ENCODE measurements around the gene COL8A2. TPM values are rescaled to one million over a fixed set of nuclear protein-coding genes. Genes with fewer than 3 reads are reported as not detected.

The COL8A2 gene
- total RNA-seq, 2 experiments from 2014 or later, result not detected

GRCh38 chr1:36144413-36144812 lies 19.4 kb upstream of the COL8A2 start:
- Mint-ChIP-seq H3K36me3 (ENCODE audit: low read depth) (peaks cover 43% of the 10 kb centered on the region), H3K27me3 (no peaks in the 10 kb centered on the region), H3K4me1 (peaks cover 57% of the 10 kb centered on the region), H3K27ac (no peak overlapping the region), H3K9me3 (no peaks in the 10 kb centered on the region), H3K4me3 (no peak overlapping the region)
- CTCF ChIA-PET, result interaction anchor here (0.6 to 1.9 kb wide), 7 partner anchors 9 to 141 kb away, joined by 3 to 8 read pairs (median 4); partner anchors contain the start of gene MAP7D1
- DNase-seq, result no peak
- POLR2A ChIA-PET, result interaction anchor here (0.6 to 1.3 kb wide), 3 partner anchors 12 to 162 kb away, joined by 3 to 4 read pairs (median 3); partner anchors contain the start of genes MAP7D1 and SH3D21

GRCh38 chr1:36143424-36143823 lies 18.4 kb upstream of the COL8A2 start:
- no peak for DNase-seq
- Mint-ChIP-seq H3K36me3 (ENCODE audit: low read depth) (peaks cover 41% of the 10 kb centered on the region), H3K4me3 (no peak overlapping the region), H3K9me3 (no peaks in the 10 kb centered on the region), H3K27me3 (no peaks in the 10 kb centered on the region), H3K4me1 (peaks cover 51% of the 10 kb centered on the region), H3K27ac (no peak overlapping the region)
- CTCF ChIA-PET, result interaction anchor here (0.6 to 2.8 kb wide), 5 partner anchors 9 to 142 kb away, joined by 3 to 8 read pairs (median 4); partner anchors contain the start of gene MAP7D1
- POLR2A ChIA-PET, result interaction anchor here (1.5 kb wide), 1 partner anchor 14 kb away, joined by 3 read pairs; no protein-coding TSS in a partner anchor

GRCh38 chr1:36142121-36142520 lies 17.1 kb upstream of the COL8A2 start:
- peaks cover 45% of the 10 kb centered on the region for H3K36me3 Mint-ChIP-seq (ENCODE audit: low read depth)
- DNase-seq, result no peak
- no peak overlapping the region for H3K27ac Mint-ChIP-seq
- no peaks in the 10 kb centered on the region for H3K27me3 Mint-ChIP-seq
- no peak overlapping the region for H3K4me3 Mint-ChIP-seq
- H3K4me1 Mint-ChIP-seq, result peaks cover 43% of the 10 kb centered on the region
- CTCF ChIA-PET, result interaction anchor here (1.0 to 2.8 kb wide), 4 partner anchors 8 to 144 kb away, joined by 3 to 6 read pairs (median 4); no protein-coding TSS in a partner anchor
- H3K9me3 Mint-ChIP-seq, result no peaks in the 10 kb centered on the region
- POLR2A ChIA-PET, result interaction anchor here (1.5 kb wide), 1 partner anchor 13 kb away, joined by 3 read pairs; no protein-coding TSS in a partner anchor

GRCh38 chr1:36139521-36139920 lies 14.5 kb upstream of the COL8A2 start:
- no peak for DNase-seq
- H3K9me3 Mint-ChIP-seq, result no peaks in the 10 kb centered on the region
- no peaks in the 10 kb centered on the region for H3K27me3 Mint-ChIP-seq
- H3K4me3 Mint-ChIP-seq, result no peak overlapping the region
- CTCF ChIA-PET, result interaction anchor here (0.6 to 1.4 kb wide), 3 partner anchors 146 to 1711 kb away, joined by 4 to 6 read pairs (median 4); no protein-coding TSS in a partner anchor
- peaks cover 46% of the 10 kb centered on the region for H3K36me3 Mint-ChIP-seq (ENCODE audit: low read depth)
- POLR2A ChIA-PET, result interaction anchor here (2.3 kb wide), 1 partner anchor 10 kb away, joined by 10 read pairs; the partner anchor contains the start of gene TRAPPC3
- no peak overlapping the region for H3K27ac Mint-ChIP-seq
- peaks cover 44% of the 10 kb centered on the region for H3K4me1 Mint-ChIP-seq

- Mint-ChIP-seq H3K27me3 (no peaks in the 10 kb centered on the region), H3K9me3 (no peaks in the 10 kb centered on the region), H3K27ac (no peak overlapping the region), H3K4me1 (peaks cover 31% of the 10 kb centered on the region), H3K4me3 (no peak overlapping the region), H3K36me3 (ENCODE audit: low read depth) (peaks cover 37% of the 10 kb centered on the region)
- POLR2A ChIA-PET, result interaction anchor here (0.9 kb wide), 1 partner anchor 23 kb away, joined by 3 read pairs; no protein-coding TSS in a partner anchor
- CTCF ChIA-PET, result no interaction called here
- DNase-seq, result no peak
These were observed 12.8 kb upstream of the COL8A2 start for GRCh38 chr1:36137776-36138175.

- Mint-ChIP-seq H3K27me3 (no peaks in the 10 kb centered on the region), H3K4me1 (peaks cover 30% of the 10 kb centered on the region), H3K27ac (no peak overlapping the region), H3K9me3 (no peaks in the 10 kb centered on the region), H3K4me3 (no peak overlapping the region), H3K36me3 (ENCODE audit: low read depth) (peaks cover 35% of the 10 kb centered on the region)
- CTCF ChIA-PET, result interaction anchor here (0.6 kb wide), 1 partner anchor 9 kb away, joined by 3 read pairs; no protein-coding TSS in a partner anchor
- POLR2A ChIA-PET, result no interaction called here
- DNase-seq, result no peak
These were observed 12.2 kb upstream of the COL8A2 start for GRCh38 chr1:36137226-36137625.

- no peaks in the 10 kb centered on the region for H3K9me3 Mint-ChIP-seq
- no peak for DNase-seq
- ChIA-PET POLR2A (no interaction called here), CTCF (interaction anchor here (0.6 kb wide), 1 partner anchor 10 kb away, joined by 3 read pairs; no protein-coding TSS in a partner anchor)
- H3K36me3 Mint-ChIP-seq (ENCODE audit: low read depth), result peaks cover 32% of the 10 kb centered on the region
- no peak overlapping the region for H3K4me3 Mint-ChIP-seq
- H3K27ac Mint-ChIP-seq, result no peak overlapping the region
- H3K4me1 Mint-ChIP-seq, result peaks cover 24% of the 10 kb centered on the region
- no peaks in the 10 kb centered on the region for H3K27me3 Mint-ChIP-seq
These were observed 11.5 kb upstream of the COL8A2 start for GRCh38 chr1:36136535-36136934.

GRCh38 chr1:36135796-36136195 lies 10.8 kb upstream of the COL8A2 start:
- Mint-ChIP-seq H3K4me1 (peaks cover 17% of the 10 kb centered on the region), H3K9me3 (no peaks in the 10 kb centered on the region), H3K36me3 (ENCODE audit: low read depth) (peaks cover 32% of the 10 kb centered on the region), H3K27me3 (no peaks in the 10 kb centered on the region), H3K4me3 (no peak overlapping the region), H3K27ac (no peak overlapping the region)
- POLR2A ChIA-PET, result interaction anchor here (1.4 to 1.5 kb wide), 2 partner anchors 25 to 40 kb away, joined by 3 to 5 read pairs; no protein-coding TSS in a partner anchor
- CTCF ChIA-PET, result interaction anchor here (0.6 to 4.1 kb wide), 12 partner anchors 9 to 168 kb away, joined by 3 to 51 read pairs (median 7); partner anchors contain the start of genes THRAP3 and TRAPPC3
- DNase-seq, result no peak

GRCh38 chr1:36135330-36135667 lies 10.3 kb upstream of the COL8A2 start:
- no peaks in the 10 kb centered on the region for H3K9me3 Mint-ChIP-seq
- DNase-seq, result no peak
- CTCF ChIA-PET, result interaction anchor here (0.5 to 4.1 kb wide), 23 partner anchors 10 to 324 kb away, joined by 3 to 51 read pairs (median 4); partner anchors contain the start of genes THRAP3 and TRAPPC3
- peaks cover 13% of the 10 kb centered on the region for H3K4me1 Mint-ChIP-seq
- no peaks in the 10 kb centered on the region for H3K27me3 Mint-ChIP-seq
- POLR2A ChIA-PET, result interaction anchor here (0.8 to 1.5 kb wide), 5 partner anchors 16 to 366 kb away, joined by 3 to 6 read pairs (median 3); partner anchors contain the start of gene CLSPN
- H3K4me3 Mint-ChIP-seq, result no peak overlapping the region
- H3K36me3 Mint-ChIP-seq (ENCODE audit: low read depth), result peaks cover 32% of the 10 kb centered on the region
- no peak overlapping the region for H3K27ac Mint-ChIP-seq

- Mint-ChIP-seq H3K9me3 (no peaks in the 10 kb centered on the region), H3K36me3 (ENCODE audit: low read depth) (peaks cover 26% of the 10 kb centered on the region), H3K4me3 (no peak overlapping the region), H3K27me3 (no peaks in the 10 kb centered on the region), H3K27ac (no peak overlapping the region), H3K4me1 (peaks cover 8% of the 10 kb centered on the region)
- ChIA-PET POLR2A (interaction anchor here (0.8 to 1.5 kb wide), 5 partner anchors 16 to 365 kb away, joined by 3 to 6 read pairs (median 3); partner anchors contain the start of gene CLSPN), CTCF (interaction anchor here (0.5 to 4.1 kb wide), 25 partner anchors 7 to 407 kb away, joined by 3 to 51 read pairs (median 4); partner anchors contain the start of genes THRAP3 and TRAPPC3)
- peak; percentile 41 for DNase-seq
These were observed 9.7 kb upstream of the COL8A2 start for GRCh38 chr1:36134505-36135329.

- no peaks in the 10 kb centered on the region for H3K27me3 Mint-ChIP-seq
- peaks cover 8% of the 10 kb centered on the region for H3K4me1 Mint-ChIP-seq
- H3K27ac Mint-ChIP-seq, result no peak overlapping the region
- no peaks in the 10 kb centered on the region for H3K9me3 Mint-ChIP-seq
- CTCF ChIA-PET, result interaction anchor here (0.6 to 4.1 kb wide), 12 partner anchors 8 to 406 kb away, joined by 3 to 51 read pairs (median 8); partner anchors contain the start of gene TRAPPC3
- DNase-seq, result no peak
- H3K36me3 Mint-ChIP-seq (ENCODE audit: low read depth), result peaks cover 21% of the 10 kb centered on the region
- H3K4me3 Mint-ChIP-seq, result no peak overlapping the region
- POLR2A ChIA-PET, result interaction anchor here (1.3 kb wide), 1 partner anchor 15 kb away, joined by 6 read pairs; no protein-coding TSS in a partner anchor
These were observed 9.0 kb upstream of the COL8A2 start for GRCh38 chr1:36134031-36134430.

GRCh38 chr1:36133484-36133883 lies 8.5 kb upstream of the COL8A2 start:
- peaks cover 8% of the 10 kb centered on the region for H3K4me1 Mint-ChIP-seq
- H3K9me3 Mint-ChIP-seq, result no peaks in the 10 kb centered on the region
- peaks cover 19% of the 10 kb centered on the region for H3K36me3 Mint-ChIP-seq (ENCODE audit: low read depth)
- CTCF ChIA-PET, result interaction anchor here (0.7 to 4.1 kb wide), 6 partner anchors 9 to 152 kb away, joined by 4 to 51 read pairs (median 9); partner anchors contain the start of gene TRAPPC3
- POLR2A ChIA-PET, result no interaction called here
- DNase-seq, result no peak
- no peaks in the 10 kb centered on the region for H3K27me3 Mint-ChIP-seq
- H3K4me3 Mint-ChIP-seq, result no peak overlapping the region
- no peak overlapping the region for H3K27ac Mint-ChIP-seq

All from activated CD4-positive, alpha-beta memory T cell treated with anti-CD3 and anti-CD28 coated beads, Interleukin-2, amount 10 ng/mL, durations not matched to agents 7 days and 5 days (primary cell).